IMR-90 (cell line): ENCODE data around the gene CRHBP. TPM values are rescaled to one million over a fixed set of nuclear protein-coding genes. Genes with fewer than 3 reads are reported as not detected.

Source experiments
- ATAC-seq: fragments of 200-7000 bp; cut with Tn5 transposase; 2 replicates; pipeline ENCODE4 v1.9.1; 2020; ENCODE audit warnings: low read depth, mild to moderate bottlenecking, moderate library complexity
- BruUV-seq: library from RNA; stranded (reverse); fragments of 400-500 nt; replicated peaks from 2 replicates; lab custom pipeline; 2021; lab: Mats Ljungman, UMichigan
- CTCF ChIA-PET: fragments of 300-600 bp; formaldehyde crosslinking; extraction: SDS; loops from one replicate; lab custom pipeline; 2021; ENCODE audit warnings: antibody characterized with exemption; lab: Yijun Ruan, JAX
- POLR2A ChIA-PET: fragments of 300-600 bp; sonication (Branson Sonifier 250); formaldehyde crosslinking; loops from one replicate; lab custom pipeline; 2022; ENCODE audit warnings: antibody characterized with exemption; ENCODE audit not compliant: unreplicated experiment; lab: Charles Lee
- DNase-seq: peaks from one replicate; pipeline ENCODE4 v3.0.0; 2013
- H2AFZ ChIP-seq: replicated peaks from 2 replicates; pipeline ENCODE3; 2013; ENCODE audit warnings: low read length, mild to moderate bottlenecking; ENCODE audit not compliant: poor library complexity
- H2AK5ac ChIP-seq: 2 replicates; pipeline ENCODE4 v1.6.1; 2013; ENCODE audit warnings: low read depth, low read length, inconsistent platforms
- H2AK9ac ChIP-seq: replicated peaks from 2 replicates; pipeline ENCODE3; 2013; ENCODE audit warnings: mild to moderate bottlenecking, low read depth, low read length, moderate library complexity; ENCODE audit not compliant: poor library complexity
- H2BK120ac ChIP-seq: 2 replicates; pipeline ENCODE4 v1.6.1; 2013; ENCODE audit warnings: low read depth, low read length, inconsistent platforms
- H2BK15ac ChIP-seq: 3 replicates; pipeline ENCODE4 v1.6.1; 2013; ENCODE audit warnings: low read depth, low read length, inconsistent platforms
- H2BK20ac ChIP-seq: 2 replicates; pipeline ENCODE4 v1.6.1; 2013; ENCODE audit warnings: low read depth, mild to moderate bottlenecking, inconsistent platforms, low read length, moderate library complexity
- H2BK5ac ChIP-seq: 2 replicates; pipeline ENCODE4 v1.6.1; 2013; ENCODE audit warnings: mild to moderate bottlenecking, low read depth, low read length, inconsistent platforms; ENCODE audit not compliant: poor library complexity, severe bottlenecking
- H3K14ac ChIP-seq: replicated peaks from 2 replicates; pipeline ENCODE4 v1.6.1; 2013; ENCODE audit warnings: low read depth, low read length, inconsistent platforms
- H3K18ac ChIP-seq: 2 replicates; pipeline ENCODE4 v1.6.1; 2013; ENCODE audit warnings: low read depth, low read length, control low read depth
- H3K23ac ChIP-seq: 2 replicates; pipeline ENCODE4 v1.6.1; 2013; ENCODE audit warnings: low read depth, low read length, inconsistent platforms
- H3K27ac ChIP-seq: 2 replicates; pipeline ENCODE4 v1.5.1; 2013; ENCODE audit warnings: mild to moderate bottlenecking, control low read depth, low read length; ENCODE audit not compliant: insufficient read depth
- H3K27me3 ChIP-seq: 2 replicates; pipeline ENCODE4 v1.6.1; 2013; ENCODE audit warnings: low read length; ENCODE audit not compliant: control insufficient read depth, insufficient read depth
- H3K36me3 ChIP-seq: 2 replicates; pipeline ENCODE4 v1.6.1; 2013; ENCODE audit warnings: low read length, mixed read lengths; ENCODE audit not compliant: control insufficient read depth, insufficient read depth
- H3K4ac ChIP-seq: 2 replicates; pipeline ENCODE4 v1.6.1; 2013; ENCODE audit warnings: low read depth, low read length, inconsistent platforms
- H3K4me1 ChIP-seq: 2 replicates; pipeline ENCODE4 v1.6.1; 2013; ENCODE audit warnings: low read length, mixed read lengths; ENCODE audit not compliant: control insufficient read depth, insufficient read depth
- H3K4me2 ChIP-seq: 2 replicates; pipeline ENCODE4 v1.6.1; 2013; ENCODE audit warnings: low read depth, mild to moderate bottlenecking, control low read depth, low read length, moderate library complexity
- H3K4me3 ChIP-seq: 2 replicates; pipeline ENCODE4 v1.5.1; 2013; ENCODE audit warnings: low read depth, mild to moderate bottlenecking, control low read depth, low read length, moderate library complexity; ENCODE audit not compliant: insufficient read depth
- H3K56ac ChIP-seq: 2 replicates; pipeline ENCODE4 v1.6.1; 2013; ENCODE audit warnings: low read length, inconsistent platforms; ENCODE audit not compliant: insufficient read depth; ENCODE audit errors: extremely low read depth
- H3K79me1 ChIP-seq, 2 experiments: 2 replicates each; pipeline ENCODE4 v1.6.1; 2013; ENCODE audit warnings: low read length in 2 of 2, inconsistent platforms in 1 of 2, low read depth in 1 of 2
- H3K9ac ChIP-seq: 2 replicates; pipeline ENCODE4 v1.6.1; 2013; ENCODE audit warnings: low read depth, low read length, control low read depth
- H3K9me1 ChIP-seq: 2 replicates; pipeline ENCODE4 v1.6.1; 2013; ENCODE audit warnings: low read length, inconsistent platforms; ENCODE audit not compliant: insufficient read depth
- H3K9me3 ChIP-seq: 2 replicates; pipeline ENCODE4 v1.6.1; 2013; ENCODE audit warnings: low read length; ENCODE audit not compliant: control insufficient read depth, insufficient read depth
- H4K20me1 ChIP-seq: 2 replicates; pipeline ENCODE4 v1.6.1; 2013; ENCODE audit warnings: low read length, inconsistent platforms; ENCODE audit not compliant: insufficient read depth
- H4K5ac ChIP-seq: 2 replicates; pipeline ENCODE4 v1.6.1; 2013; ENCODE audit warnings: mild to moderate bottlenecking, low read depth, low read length, control low read depth
- H4K8ac ChIP-seq, 2 experiments: 2 replicates each; pipeline ENCODE4 v1.6.1; 2013; ENCODE audit warnings: low read depth in 2 of 2, low read length in 2 of 2, control low read depth in 1 of 2, inconsistent platforms in 1 of 2
- H4K91ac ChIP-seq: 2 replicates; pipeline ENCODE4 v1.6.1; 2013; ENCODE audit warnings: low read depth, low read length, inconsistent platforms; ENCODE audit not compliant: insufficient read depth
- BHLHE40 ChIP-seq: fragments of 150-350 bp; IDR thresholded peaks from 2 replicates; pipeline ENCODE4 v1.6.1; 2016; ENCODE audit warnings: mild to moderate bottlenecking, low read depth, low read length
- CHD1 ChIP-seq: IDR thresholded peaks from 2 replicates; pipeline ENCODE4 v1.6.1; 2012; ENCODE audit warnings: low read depth, low read length, improper control_type of control experiment
- MAFK ChIP-seq: IDR thresholded peaks from 2 replicates; pipeline ENCODE4 v1.6.1; 2012; ENCODE audit warnings: low read depth, low read length, improper control_type of control experiment
- POLR2A ChIP-seq: IDR thresholded peaks from 2 replicates; pipeline ENCODE4 v1.6.1; 2012; ENCODE audit warnings: mild to moderate bottlenecking, low read depth, low read length
- SMC3 ChIP-seq: fragments of 150-350 bp; IDR thresholded peaks from 2 replicates; pipeline ENCODE4 v1.6.1; 2016; ENCODE audit warnings: low read depth, mild to moderate bottlenecking, antibody characterized with exemption, low read length, moderate library complexity
- WGBS, 2 experiments: methylation state at CpG; one replicate each; pipeline versions ENCODE4 v1.1.5 to v1.1.7; 2013; ENCODE audit warnings: missing lambda C conversion rate in 2 of 2; ENCODE audit not compliant: insufficient read length in 1 of 2; ENCODE audit errors: extremely low coverage in 2 of 2; 5-methylcytosine and 5-hydroxymethylcytosine counted together
- dilution Hi-C: fragments of 300-500 bp; cut with HindIII; formaldehyde crosslinking; loops from one replicate; pipeline ENCODE4 v1.14.3; 2018; ENCODE audit warnings: low sequenced_read_pairs; ENCODE audit not compliant: unreplicated experiment
- in situ Hi-C: fragments of 300-500 bp; cut with MboI; formaldehyde crosslinking; loops from 3 replicates; pipeline ENCODE4 v1.14.3; 2019; ENCODE audit warnings: low sequenced_read_pairs, inconsistent platforms, mixed read lengths
- intact Hi-C: fragments of 100-400 bp; cut with micrococcal nuclease; formaldehyde crosslinking; loops from 2 replicates; pipeline ENCODE4 v1.10.0; 2022
- polyA plus RNA-seq, 3 experiments: library from polyadenylated mRNA; depleted of rRNA; stranded (reverse); fragments of >200 nt; gene quantifications; 2 replicates each; pipeline ENCODE4 v1.2.3, GENCODE V29; 2012; ENCODE audit warnings: low replicate concordance in 1 of 3
- total RNA-seq: library from RNA; depleted of rRNA; stranded (reverse); fragments of >200 nt; gene quantifications from 2 replicates; pipeline ENCODE4 v1.2.3, GENCODE V29; 2012

Gene CRHBP
- total and polyA plus RNA-seq, 2 of the 4 experiments (the other 2 are of a cell fraction) = 0.09 TPM; not detected in 1

DNA sequence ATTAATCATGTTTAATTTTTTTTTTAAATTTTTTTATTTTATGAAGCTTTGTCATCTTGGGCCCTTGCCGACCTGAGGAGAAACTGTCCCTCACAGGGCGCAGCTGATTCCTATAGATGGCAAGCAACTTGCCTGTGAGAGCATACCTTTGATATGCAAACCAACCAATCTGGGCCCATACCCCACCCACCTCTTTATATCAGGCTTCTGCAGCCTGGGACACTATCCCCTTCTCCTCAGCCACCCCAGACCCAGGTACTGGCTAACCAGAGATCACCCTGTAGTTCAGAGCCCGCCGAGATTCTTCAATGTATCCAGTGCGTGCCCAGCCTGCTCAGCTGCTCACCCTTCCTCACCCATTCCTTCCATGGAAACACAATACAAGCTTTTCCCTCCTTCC is 58.7 kb downstream of the CRHBP start:
- H2BK15ac ChIP-seq = no peak overlapping the region
- H3K79me1 ChIP-seq = no peaks in the 10 kb centered on the region
- H3K27ac ChIP-seq = no peak overlapping the region
- H2BK20ac ChIP-seq = no peak overlapping the region
- no peak overlapping the region for H3K14ac ChIP-seq
- no peak overlapping the region for H4K8ac ChIP-seq
- TF ChIP-seq CHD1 (no peak), MAFK (no peak), BHLHE40 (no peak), POLR2A (no peak), SMC3 (no peak)
- no peak overlapping the region for H2AFZ ChIP-seq
- no peaks in the 10 kb centered on the region for H3K4me1 ChIP-seq
- POLR2A ChIA-PET = no interaction called here
- no peak overlapping the region for H3K18ac ChIP-seq
- H3K4ac ChIP-seq = no peak overlapping the region
- no peaks in the 10 kb centered on the region; the same call in 1 of the 2 replicates for H3K9me1 ChIP-seq
- DNase-seq = no peak
- H3K36me3 ChIP-seq = no peaks in the 10 kb centered on the region
- H3K4me2 ChIP-seq = no peak overlapping the region
- no peak overlapping the region for H2BK120ac ChIP-seq
- peaks cover 11% of the 10 kb centered on the region for H3K27me3 ChIP-seq
- no TSS peak for BruUV-seq
- H3K9ac ChIP-seq = no peak overlapping the region
- H3K9me3 ChIP-seq = no peaks in the 10 kb centered on the region
- no peak overlapping the region for H4K91ac ChIP-seq
- no peak overlapping the region for H3K4me3 ChIP-seq
- dilution Hi-C loops (no loop called here), in situ Hi-C loops (loop anchor here (10.0 kb wide), 2 partner anchors 137 to 407 kb away; no protein-coding TSS in a partner anchor), intact Hi-C loops (no loop called here)
- no peak overlapping the region for H2AK5ac ChIP-seq
- CTCF ChIA-PET = interaction anchor here (0.5 kb wide), 1 partner anchor 41 kb away, joined by 3 read pairs; no protein-coding TSS in a partner anchor
- H4K20me1 ChIP-seq = no peaks in the 10 kb centered on the region
- WGBS, 2 experiments = 72% methylated on average over 2 of the region's 5 CpGs; no CpG with 5 or more reads in 1 of the 2 experiments
- no peak overlapping the region for H2AK9ac ChIP-seq
- no peak overlapping the region for H4K5ac ChIP-seq
- H3K23ac ChIP-seq = no peak overlapping the region
- H2BK5ac ChIP-seq = no peak overlapping the region
- no peak for ATAC-seq
- H3K56ac ChIP-seq = no peak overlapping the region
